ENCODE results near the gene KIF21B. TPM values are rescaled to one million over a fixed set of nuclear protein-coding genes. Genes with fewer than 3 reads are reported as not detected.
"Not testable (repeated sequence)": the region's sequence is repeated elsewhere in the genome, so short reads cannot be mapped to it uniquely, and the experiment has no call there.

Gene KIF21B
- total RNA-seq, 1 donor from 2014 or later: 1.9 TPM

DNA sequence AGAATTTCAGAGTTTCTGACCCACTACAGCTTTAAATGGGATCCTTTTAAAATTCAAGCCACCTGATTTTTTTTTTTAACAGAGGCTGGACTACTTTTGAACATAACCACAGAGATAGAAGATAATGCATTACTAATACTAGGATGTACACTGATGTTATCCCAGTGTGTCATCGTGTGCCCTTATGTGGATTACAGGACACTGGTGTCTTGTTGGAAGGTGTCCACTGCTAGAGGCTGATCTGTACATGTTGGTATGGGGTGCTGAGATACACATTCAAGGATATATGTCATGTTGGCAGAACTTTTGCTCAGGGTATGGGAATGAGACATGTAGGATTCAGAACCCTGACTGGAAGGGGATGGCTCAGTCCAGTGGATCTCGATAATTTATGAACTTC, 72.5 kb downstream of the KIF21B start:
- no peak for DNase-seq (ENCODE audit: low read depth in 2 of 2)

- DNase-seq (ENCODE audit: low read depth in 2 of 2): no peak
Measured at GRCh38 chr1:200949626-200950025, 73.9 kb downstream of the KIF21B start.

DNA sequence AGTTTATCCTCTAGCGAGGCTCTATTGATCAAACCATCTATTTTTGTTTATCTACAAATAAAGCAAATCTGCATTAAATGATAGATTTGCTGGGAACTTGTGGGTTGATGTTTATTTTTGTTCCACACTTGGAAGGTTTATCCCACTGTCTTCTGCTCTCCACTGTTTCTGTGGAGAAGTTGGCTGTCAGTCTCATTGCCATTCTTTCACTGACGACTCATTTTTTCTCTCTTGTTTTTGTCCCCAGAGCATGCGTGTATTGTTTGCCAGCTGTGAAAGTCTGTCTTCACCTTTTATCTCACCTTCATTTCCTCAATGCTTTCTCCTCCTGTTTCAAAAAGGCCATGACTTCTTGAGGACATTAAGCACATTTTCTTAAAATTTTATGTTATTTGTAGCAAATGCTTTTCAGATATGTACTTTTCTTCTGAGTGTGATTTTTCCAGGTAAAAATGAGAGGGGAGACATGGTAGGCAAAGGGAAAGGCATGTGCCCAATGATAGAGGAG, 76.4 kb downstream of the KIF21B start:
- no peak for DNase-seq (ENCODE audit: low read depth in 2 of 2)

GRCh38 chr1:200945111-200945510, 78.4 kb downstream of the KIF21B start:
- DNase-seq (ENCODE audit: low read depth in 2 of 2): no peak

DNA sequence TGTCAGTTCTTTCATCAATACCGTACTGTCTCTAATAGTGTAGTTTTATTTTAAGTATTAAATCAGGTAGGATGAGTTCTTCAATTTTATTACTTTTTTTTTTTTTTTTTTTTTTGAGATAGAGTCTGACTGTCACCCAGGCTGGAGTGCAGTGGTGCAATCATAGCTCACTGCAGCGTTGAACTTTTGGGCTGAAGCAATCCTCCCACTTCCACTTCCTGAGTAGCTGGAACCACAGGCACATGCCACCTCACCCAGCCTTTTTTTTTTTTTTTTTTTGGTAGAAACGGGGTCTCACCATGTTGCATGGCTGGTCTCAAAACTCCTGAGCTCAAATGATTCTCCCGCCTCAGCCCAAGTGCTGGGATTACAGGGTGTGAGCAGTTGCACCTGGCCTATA, 84.6 kb downstream of the KIF21B start:
- DNase-seq (ENCODE audit: low read depth in 2 of 2): no peak

DNA sequence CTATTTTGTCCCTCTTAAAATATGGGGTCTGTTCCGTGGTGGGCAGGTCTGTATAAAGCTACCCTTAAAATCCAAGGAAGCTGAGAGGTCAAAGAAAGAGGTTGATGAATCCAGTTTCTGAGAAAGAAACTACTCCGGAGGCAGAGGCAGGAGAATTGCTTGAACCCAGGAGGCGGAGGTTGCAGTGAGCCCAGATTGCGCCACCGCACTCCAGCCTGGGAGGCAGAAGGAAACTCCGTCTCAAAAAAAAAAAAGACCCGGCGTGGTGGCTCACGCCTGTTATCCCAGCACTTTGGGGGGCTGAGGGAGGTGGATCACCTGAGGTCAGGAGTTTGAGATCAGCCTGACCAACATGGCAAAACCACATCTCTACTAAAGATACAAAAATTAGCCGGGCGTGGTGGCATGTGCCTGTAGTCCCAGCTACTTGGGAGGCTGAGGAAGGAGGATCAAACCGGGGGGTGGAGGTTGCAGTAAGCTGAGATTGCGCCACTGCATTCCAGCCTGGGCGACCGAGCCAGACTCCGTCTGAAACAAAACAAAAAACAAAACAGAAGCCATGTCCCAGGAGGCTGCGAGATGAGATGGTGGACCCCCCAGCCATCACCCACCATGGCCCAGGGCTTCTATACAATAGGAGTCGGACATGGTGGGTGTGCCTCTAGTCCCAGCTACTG, 88.1 kb downstream of the KIF21B start:
- DNase-seq (ENCODE audit: low read depth in 2 of 2): not testable (repeated sequence)

DNA sequence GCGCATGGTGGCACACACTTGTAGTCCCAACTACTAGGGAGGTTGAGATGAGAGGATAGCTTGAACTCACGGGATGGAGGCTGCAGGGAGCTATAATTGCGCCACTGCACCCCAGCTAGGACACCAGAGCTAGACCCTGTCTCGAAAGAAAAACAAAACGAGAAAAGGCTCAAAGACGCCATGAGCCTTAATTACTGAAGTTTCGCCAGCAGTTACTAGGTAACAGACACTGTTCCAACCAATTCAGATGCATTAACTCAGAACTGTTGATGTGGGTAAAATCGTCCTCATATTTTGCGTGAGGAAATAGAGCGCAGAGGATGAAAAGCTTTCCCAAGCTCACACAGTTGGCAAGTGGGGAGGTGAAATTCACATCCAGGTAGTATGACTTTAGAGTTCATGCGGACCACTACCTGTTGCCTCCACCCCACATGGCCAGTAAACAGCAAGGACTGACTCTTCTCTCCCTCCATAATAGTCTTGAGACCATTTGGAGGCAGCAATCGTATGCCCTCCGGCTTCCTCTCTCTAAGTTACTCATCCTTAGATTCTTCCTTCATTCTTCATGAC, 88.8 kb downstream of the KIF21B start:
- DNase-seq (ENCODE audit: low read depth in 2 of 2): no peak

GRCh38 chr1:200931776-200932175, 91.7 kb downstream of the KIF21B start:
- DNase-seq (ENCODE audit: low read depth in 2 of 2): no peak

GRCh38 chr1:200930285-200930684, 93.2 kb downstream of the KIF21B start:
- not testable (repeated sequence) for DNase-seq (ENCODE audit: low read depth in 2 of 2)

- no peak for DNase-seq (ENCODE audit: low read depth in 2 of 2)
Measured at GRCh38 chr1:200929530-200930278, 93.8 kb downstream of the KIF21B start.

- no peak for DNase-seq (ENCODE audit: low read depth in 2 of 2)
Measured at GRCh38 chr1:200925831-200926230, 97.7 kb downstream of the KIF21B start.

- DNase-seq (ENCODE audit: low read depth in 2 of 2): no peak
Measured at GRCh38 chr1:200923601-200924000, 99.9 kb downstream of the KIF21B start.

DNA sequence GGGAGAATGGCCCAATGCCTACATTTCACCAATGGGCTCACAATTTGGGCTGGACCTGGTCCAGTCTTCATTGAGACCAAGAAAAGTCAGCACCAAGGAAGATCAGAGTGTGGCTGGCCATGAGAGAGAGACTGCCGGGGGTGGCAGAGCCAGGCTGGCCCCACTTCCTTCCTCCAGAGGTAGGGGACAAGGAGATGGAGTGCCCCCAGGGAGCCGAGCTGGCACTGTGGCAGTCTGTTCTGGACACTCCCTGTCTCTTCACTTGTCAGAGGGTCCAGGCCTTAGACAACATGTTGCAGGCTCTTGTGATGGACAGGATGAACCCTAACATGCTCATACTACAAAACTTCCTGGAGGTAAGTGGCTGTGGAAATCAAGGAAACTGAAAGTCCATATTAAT, 101.1 kb downstream of the KIF21B start:
- DNase-seq (ENCODE audit: low read depth in 2 of 2): no peak

DNA sequence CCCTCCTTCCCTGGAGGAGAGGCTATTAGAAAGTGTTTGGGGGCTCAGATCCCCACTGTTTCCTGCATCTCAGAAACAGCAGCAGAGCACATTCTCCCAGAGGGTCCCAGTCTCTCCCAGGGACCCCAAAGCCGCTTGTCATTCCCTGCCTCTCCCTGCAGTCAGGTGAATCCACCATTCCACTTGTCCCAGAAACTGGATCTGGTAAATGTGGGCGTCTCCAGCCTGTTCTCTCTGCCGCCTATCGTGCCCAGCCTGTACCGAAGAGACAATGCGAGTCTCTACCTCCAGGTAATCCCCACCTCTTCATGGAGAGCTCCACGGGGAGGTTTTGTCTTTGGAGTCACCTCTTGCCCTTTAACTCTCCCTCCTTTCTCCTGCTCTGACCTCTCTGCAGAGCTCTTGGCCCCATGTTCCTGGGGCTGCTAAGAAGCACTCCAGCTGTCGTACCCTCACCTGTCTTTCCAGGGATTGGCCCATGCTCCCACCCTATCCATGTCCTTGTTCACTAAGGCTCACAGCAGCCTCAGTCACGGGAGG, 101.9 kb downstream of the KIF21B start:
- no peak for DNase-seq (ENCODE audit: low read depth in 2 of 2)

Other genes starting within 250 kb of the KIF21B start
- gene GPR25, start 150.7 kb downstream of the KIF21B start, total RNA-seq: not detected in 2 replicates
- gene INAVA, start 128.8 kb downstream of the KIF21B start, total RNA-seq: under 0.01 TPM in 1 of 2 replicates, not detected in the other
- not detected in 2 replicates for gene CACNA1S, start 88.7 kb upstream of the KIF21B start, total RNA-seq
- not detected in 2 replicates for gene ASCL5, start 103.5 kb upstream of the KIF21B start, total RNA-seq
- gene TMEM9, start 130.8 kb upstream of the KIF21B start, total RNA-seq: 39.5 and 65.0 TPM in 2 replicates
- not detected in 2 replicates for gene IGFN1, start 167.1 kb upstream of the KIF21B start, total RNA-seq

All from dermis microvascular lymphatic vessel endothelial cell (primary cell).